BE2C (cell line): Measurements from ENCODE around the gene PJA2.

Experiments
- DNase-seq: peaks from one replicate; pipeline ENCODE4 v3.0.0-alpha.2; 2020
- H3K27me3 ChIP-seq: fragments of 250-450 bp; sonication (Bioruptor Pico); 2 replicates; pipeline ENCODE4 v1.5.1; 2020; ENCODE audit warnings: mild to moderate bottlenecking
- H3K36me3 ChIP-seq: fragments of 250-450 bp; sonication (Bioruptor Pico); 2 replicates; pipeline ENCODE4 v1.5.1; 2020; ENCODE audit warnings: mild to moderate bottlenecking
- H3K4me1 ChIP-seq: fragments of 250-450 bp; sonication (Bioruptor Pico); 2 replicates; pipeline ENCODE4 v1.5.1; 2020
- H3K4me3 ChIP-seq: 2 replicates; pipeline ENCODE4 v1.5.1; 2011; ENCODE audit warnings: low read depth, low read length
- H3K9me3 ChIP-seq: fragments of 250-450 bp; sonication (Bioruptor Pico); 2 replicates; pipeline ENCODE4 v1.5.1; 2020
- TF ChIP-seq, protein P1 (sequence below): IDR thresholded peaks from 2 replicates; pipeline ENCODE4 v1.5.1; 2012; ENCODE audit warnings: mild to moderate bottlenecking, low read depth, low read length

Gene PJA2

DNA sequence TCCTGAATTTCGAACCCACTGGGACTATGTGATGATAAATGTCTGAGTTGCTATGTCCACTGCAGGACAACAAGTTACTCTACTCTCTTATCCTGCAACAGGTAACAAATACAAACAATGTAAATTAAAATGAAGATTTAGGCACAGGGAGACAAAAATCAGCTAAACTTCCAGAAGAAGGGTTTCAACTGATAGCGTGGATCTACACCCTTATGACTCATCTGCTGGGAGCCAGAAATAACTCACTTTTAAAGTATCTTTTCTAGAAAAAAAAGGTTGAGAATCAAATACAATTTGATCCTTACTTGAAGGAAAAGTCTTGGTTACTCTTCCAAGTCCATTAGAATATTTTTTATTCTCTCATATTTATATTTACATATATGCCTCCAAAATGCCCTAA lies 21.4 kb downstream of the PJA2 start:
- TF ChIP-seq, protein P1, sequence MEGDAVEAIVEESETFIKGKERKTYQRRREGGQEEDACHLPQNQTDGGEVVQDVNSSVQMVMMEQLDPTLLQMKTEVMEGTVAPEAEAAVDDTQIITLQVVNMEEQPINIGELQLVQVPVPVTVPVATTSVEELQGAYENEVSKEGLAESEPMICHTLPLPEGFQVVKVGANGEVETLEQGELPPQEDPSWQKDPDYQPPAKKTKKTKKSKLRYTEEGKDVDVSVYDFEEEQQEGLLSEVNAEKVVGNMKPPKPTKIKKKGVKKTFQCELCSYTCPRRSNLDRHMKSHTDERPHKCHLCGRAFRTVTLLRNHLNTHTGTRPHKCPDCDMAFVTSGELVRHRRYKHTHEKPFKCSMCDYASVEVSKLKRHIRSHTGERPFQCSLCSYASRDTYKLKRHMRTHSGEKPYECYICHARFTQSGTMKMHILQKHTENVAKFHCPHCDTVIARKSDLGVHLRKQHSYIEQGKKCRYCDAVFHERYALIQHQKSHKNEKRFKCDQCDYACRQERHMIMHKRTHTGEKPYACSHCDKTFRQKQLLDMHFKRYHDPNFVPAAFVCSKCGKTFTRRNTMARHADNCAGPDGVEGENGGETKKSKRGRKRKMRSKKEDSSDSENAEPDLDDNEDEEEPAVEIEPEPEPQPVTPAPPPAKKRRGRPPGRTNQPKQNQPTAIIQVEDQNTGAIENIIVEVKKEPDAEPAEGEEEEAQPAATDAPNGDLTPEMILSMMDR, result no peak
- no peaks in the 10 kb centered on the region for H3K27me3 ChIP-seq
- no peak overlapping the region for H3K4me3 ChIP-seq
- H3K9me3 ChIP-seq, result no peaks in the 10 kb centered on the region
- no peak for DNase-seq
- H3K4me1 ChIP-seq, result no peaks in the 10 kb centered on the region
- H3K36me3 ChIP-seq, result no peaks in the 10 kb centered on the region

DNA sequence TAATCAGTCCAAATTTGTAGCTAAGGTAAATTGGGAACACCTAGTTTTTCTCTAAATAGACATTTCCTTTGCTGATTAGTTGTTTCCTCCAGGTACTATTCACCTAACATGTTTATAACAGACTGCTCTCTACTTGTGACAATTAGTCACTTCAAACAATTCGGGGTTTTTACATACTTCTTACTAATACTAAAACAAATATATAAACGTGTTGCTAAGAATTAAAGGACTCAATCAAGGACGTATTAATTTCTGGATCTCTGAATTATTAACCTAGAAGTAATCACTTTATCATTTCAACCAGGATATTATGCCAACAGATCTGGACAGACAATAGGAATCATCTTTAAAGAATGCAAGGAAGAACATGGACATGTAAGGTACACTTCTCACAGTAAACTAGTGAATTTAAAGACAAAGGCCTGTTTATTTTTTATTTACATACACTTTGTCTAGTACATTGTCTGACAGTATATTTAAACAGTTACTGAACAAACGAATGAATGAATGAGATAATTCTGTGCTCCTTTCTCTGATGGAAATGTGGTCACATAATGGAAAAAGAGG lies 22.3 kb downstream of the PJA2 start:
- TF ChIP-seq, protein P1, result no peak
- Histone ChIP-seq H3K4me3 (no peak overlapping the region), H3K4me1 (no peaks in the 10 kb centered on the region), H3K36me3 (no peaks in the 10 kb centered on the region), H3K27me3 (no peaks in the 10 kb centered on the region), H3K9me3 (no peaks in the 10 kb centered on the region)
- DNase-seq, result no peak

DNA sequence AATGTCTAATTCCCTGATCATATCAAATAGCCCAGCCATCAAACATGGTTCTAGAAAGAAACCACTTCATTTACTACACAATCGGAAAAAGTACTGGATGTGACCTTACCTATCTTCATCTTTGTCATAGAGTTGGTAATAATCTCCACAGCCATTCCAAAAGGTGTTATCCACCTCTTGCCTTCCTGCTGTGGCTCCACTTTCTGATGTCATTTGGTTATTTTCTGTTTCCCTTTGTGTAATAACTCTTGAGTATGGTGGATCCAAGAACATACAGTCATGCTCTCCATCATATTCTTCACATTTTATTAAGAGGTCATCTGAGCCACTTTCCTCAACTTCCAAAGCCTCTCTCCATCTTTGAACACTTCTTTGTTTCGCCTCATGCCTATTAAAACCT lies 31.7 kb downstream of the PJA2 start:
- Histone ChIP-seq H3K9me3 (no peaks in the 10 kb centered on the region), H3K4me1 (peaks cover 2% of the 10 kb centered on the region; the same call in 1 of the 2 replicates), H3K27me3 (no peaks in the 10 kb centered on the region), H3K4me3 (no peak overlapping the region), H3K36me3 (peaks cover 20% of the 10 kb centered on the region)
- no peak for DNase-seq
- TF ChIP-seq, protein P1, result no peak

DNA sequence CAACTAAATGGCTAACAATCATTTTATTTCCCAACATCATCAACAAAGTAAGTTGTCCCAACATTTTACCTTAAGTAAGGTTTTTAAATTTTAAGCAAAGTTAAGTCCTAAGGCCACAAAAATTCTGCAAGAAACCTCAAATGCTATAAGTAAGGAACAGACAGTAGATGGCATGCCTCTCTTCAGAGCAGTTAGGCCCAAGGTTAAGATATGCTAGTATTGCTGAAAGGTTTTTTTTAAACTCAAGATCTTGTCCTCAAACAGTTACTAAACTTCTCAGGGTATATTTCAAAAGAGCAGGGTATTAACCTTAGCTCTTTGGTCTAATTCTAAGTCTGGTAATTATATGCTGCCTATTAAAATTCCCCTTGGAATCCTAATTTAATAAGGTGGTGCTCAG lies 35.1 kb downstream of the PJA2 start:
- peaks cover 13% of the 10 kb centered on the region for H3K36me3 ChIP-seq
- DNase-seq, result no peak

GRCh38 chr5:109373932-109374331 lies 35.8 kb downstream of the PJA2 start:
- TF ChIP-seq, protein P1, result no peak
- Histone ChIP-seq H3K36me3 (peaks cover 12% of the 10 kb centered on the region), H3K9me3 (no peaks in the 10 kb centered on the region), H3K4me1 (peaks cover 2% of the 10 kb centered on the region; the same call in 1 of the 2 replicates), H3K4me3 (no peak overlapping the region), H3K27me3 (no peaks in the 10 kb centered on the region)
- no peak for DNase-seq

More for the DNA sequence above, 35.1 kb downstream of the PJA2 start:
- Histone ChIP-seq H3K9me3 (no peaks in the 10 kb centered on the region), H3K27me3 (no peaks in the 10 kb centered on the region), H3K4me1 (peaks cover 2% of the 10 kb centered on the region; the same call in 1 of the 2 replicates), H3K4me3 (no peak overlapping the region)
- TF ChIP-seq, protein P1, result 0 out of 2 replicates have a peak, but pooled peaks have one; percentile 10

DNA sequence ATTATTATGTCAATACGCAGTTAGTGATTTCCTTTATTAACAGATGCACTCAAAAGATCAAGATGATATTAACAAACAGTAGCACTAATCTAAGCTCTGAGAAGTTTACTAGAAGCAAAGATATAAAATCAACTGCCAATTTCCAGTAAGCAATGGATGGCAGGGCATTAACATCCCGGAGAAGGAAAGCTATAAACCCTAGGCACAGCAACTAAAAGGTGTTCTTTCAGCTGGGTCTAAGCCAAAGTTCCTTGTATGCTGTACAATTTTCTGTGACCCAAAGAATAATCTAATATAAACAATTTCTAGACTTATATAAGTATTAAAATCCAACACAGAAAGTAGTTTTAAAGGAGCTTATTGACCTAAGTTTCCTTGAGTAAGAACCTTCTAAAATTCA lies 39.4 kb downstream of the PJA2 start:
- H3K36me3 ChIP-seq, result peaks cover 16% of the 10 kb centered on the region
- H3K9me3 ChIP-seq, result no peaks in the 10 kb centered on the region; the same call in 1 of the 2 replicates
- DNase-seq, result no peak
- H3K4me1 ChIP-seq, result peaks cover 2% of the 10 kb centered on the region; the same call in 1 of the 2 replicates
- H3K4me3 ChIP-seq, result no peak overlapping the region
- H3K27me3 ChIP-seq, result no peaks in the 10 kb centered on the region
- TF ChIP-seq, protein P1, result no peak
